T-cell (primary cell): ENCODE measurements around the gene SLC6A11. TPM values are rescaled to one million over a fixed set of nuclear protein-coding genes. Genes with fewer than 3 reads are reported as not detected.

Experiments used
- ATAC-seq, 4 experiments: fragments of 200-7000 bp in 3 of 4; fragments of 150-1000 bp in 1 of 4; cut with Tn5 transposase; replicated peaks in 1 of 4; 1 replicate in 3 of 4; 2 replicates in 1 of 4; pipeline ENCODE4 v1.10.0; 2021; ENCODE audit warnings: moderate library complexity in 3 of 4, mild to moderate bottlenecking in 2 of 4, moderate number of reproducible peaks in 1 of 4
- CTCF ChIA-PET, 2 donors: fragments of 300-600 bp; sonication (Branson Sonifier 250); formaldehyde crosslinking; loops; one replicate each; lab custom pipeline; 2022; ENCODE audit warnings: antibody characterized with exemption in 2 of 2; lab: Charles Lee
- POLR2A ChIA-PET, 2 donors: fragments of 300-600 bp; sonication (Branson Sonifier 250); formaldehyde crosslinking; loops; one replicate each; lab custom pipeline; 2022; ENCODE audit warnings: antibody characterized with exemption in 2 of 2; lab: Charles Lee
- DNase-seq, 35 experiments: peaks; one replicate each; pipeline versions ENCODE4 v3.0.0 to v3.0.0-alpha.2; 2013 to 2023
- H3K27ac ChIP-seq: one replicate; pipeline ENCODE4 v1.5.1; 2013; ENCODE audit warnings: low read length
- H3K27me3 ChIP-seq, 2 experiments: replicated peaks in 1 of 2; 1 replicate in 1 of 2; 2 replicates in 1 of 2; pipeline versions ENCODE4 v1.6.1 to v1.7.0; 2013; ENCODE audit warnings: low read length in 1 of 2, mixed read lengths in 1 of 2; ENCODE audit not compliant: control insufficient read depth in 2 of 2, insufficient read depth in 2 of 2; ENCODE audit errors: extremely low read depth in 1 of 2
- H3K36me3 ChIP-seq, 2 donors: 1 replicate in 1 of 2; 2 replicates in 1 of 2; pipeline versions ENCODE4 v1.6.1 to v1.7.0; 2013; ENCODE audit warnings: low read length in 1 of 2; ENCODE audit not compliant: control insufficient read depth in 2 of 2, insufficient read depth in 1 of 2; ENCODE audit errors: extremely low read depth in 1 of 2
- H3K4me1 ChIP-seq, 2 experiments: 1 replicate in 1 of 2; 2 replicates in 1 of 2; pipeline versions ENCODE4 v1.6.1 to v1.7.0; 2013; ENCODE audit warnings: low read length in 2 of 2, mixed read lengths in 1 of 2; ENCODE audit not compliant: insufficient read depth in 2 of 2, control insufficient read depth in 1 of 2; ENCODE audit errors: extremely low read depth in 1 of 2
- H3K4me3 ChIP-seq, 2 donors: 1 replicate in 1 of 2; 2 replicates in 1 of 2; pipeline versions ENCODE4 v1.5.1 to v1.7.0; 2013; ENCODE audit warnings: mild to moderate bottlenecking in 2 of 2, low read length in 1 of 2, moderate library complexity in 1 of 2; ENCODE audit not compliant: control insufficient read depth in 1 of 2; ENCODE audit errors: extremely low read depth in 1 of 2
- H3K9me3 ChIP-seq: 2 replicates; pipeline ENCODE4 v1.7.0; 2013
- H3K27ac Mint-ChIP-seq, 2 donors: one replicate each; pipeline ENCODE4 v1.8.0; 2020 to 2021; ENCODE audit warnings: mild to moderate bottlenecking in 2 of 2, mixed read lengths in 2 of 2
- H3K27me3 Mint-ChIP-seq, 2 donors: one replicate each; pipeline ENCODE4 v1.8.0; 2021 to 2022; ENCODE audit warnings: mixed read lengths in 2 of 2
- H3K36me3 Mint-ChIP-seq: one replicate; pipeline ENCODE4 v1.8.0; 2021; ENCODE audit warnings: mixed read lengths
- H3K4me1 Mint-ChIP-seq, 3 donors: one replicate each; pipeline ENCODE4 v1.8.0; 2020 to 2022; ENCODE audit warnings: mixed read lengths in 3 of 3, mild to moderate bottlenecking in 1 of 3
- H3K4me3 Mint-ChIP-seq, 3 donors: one replicate each; pipeline ENCODE4 v1.8.0; 2020 to 2022; ENCODE audit warnings: mild to moderate bottlenecking in 3 of 3, mixed read lengths in 3 of 3, moderate library complexity in 3 of 3
- H3K9me3 Mint-ChIP-seq, 3 donors: one replicate each; pipeline ENCODE4 v1.8.0; 2020 to 2022; ENCODE audit warnings: mixed read lengths in 3 of 3
- WGBS: methylation state at CpG from one replicate; pipeline ENCODE4 v1.1.5; 2013; ENCODE audit warnings: missing lambda C conversion rate; ENCODE audit not compliant: insufficient coverage; 5-methylcytosine and 5-hydroxymethylcytosine counted together
- total RNA-seq, 35 experiments: library from RNA in 6 of 35; stranded (reverse) in 6 of 35; fragments of 120-200 nt in 1 of 35; gene quantifications; one replicate each; pipeline versions ENCODE4 v1.2.1 to v1.2.4 and lab custom pipeline; 2013 to 2026

SLC6A11 gene
- total RNA-seq, 5 donors from 2014 or later (not counting 1 experiment from before 2014, with no cell fraction given), result not detected

DNA sequence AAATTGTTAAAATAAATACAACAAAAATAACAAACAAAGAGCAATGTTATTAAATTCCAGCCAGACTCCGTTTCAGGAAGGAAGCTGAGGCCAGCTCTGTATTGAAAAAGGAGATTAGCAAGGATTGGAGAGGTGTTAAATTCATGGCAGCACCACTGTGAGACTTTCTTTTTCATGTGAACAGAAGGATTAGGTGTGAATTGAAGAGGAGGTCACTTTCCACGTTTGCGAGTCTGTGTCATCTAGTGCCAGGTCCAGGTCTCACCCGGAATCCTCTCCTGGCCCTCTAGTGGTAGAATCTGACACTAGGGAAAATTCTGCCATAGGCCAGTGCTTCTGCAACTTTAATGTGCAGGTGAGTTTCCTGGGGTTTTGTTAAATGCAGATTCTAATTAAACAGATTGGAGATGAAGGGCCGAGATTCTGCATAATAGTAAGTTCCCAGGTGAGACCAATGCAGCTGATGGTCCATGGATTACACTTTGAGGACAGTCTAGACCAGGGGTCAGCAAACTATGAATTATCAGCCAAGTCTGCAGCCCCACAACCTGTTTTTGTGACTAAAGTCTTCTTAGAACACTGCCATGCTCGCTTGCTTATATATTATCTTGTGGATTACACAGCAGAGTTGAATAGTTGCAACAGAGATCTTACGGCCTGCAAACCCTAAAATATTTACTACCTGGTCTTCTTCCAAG is 167.3 kb downstream of the SLC6A11 start:
- ChIA-PET CTCF (no interaction called here), POLR2A (no interaction called here)
- 0% methylated on average over 3 of the region's 7 CpGs for WGBS
- Mint-ChIP-seq H3K4me1 (peaks cover 0 to 6% (median 0%) of the 10 kb centered on the region in 3 donors), H3K4me3 (no peak overlapping the region), H3K27me3 (peaks cover 15 to 18% of the 10 kb centered on the region in 2 donors), H3K36me3 (no peaks in the 10 kb centered on the region), H3K27ac (no peak overlapping the region), H3K9me3 (no peaks in the 10 kb centered on the region)
- peaks cover 0 to 12% of the 10 kb centered on the region in 2 experiments for H3K27me3 ChIP-seq
- H3K4me3 ChIP-seq, result no peak overlapping the region
- no peak overlapping the region for H3K27ac ChIP-seq
- H3K36me3 ChIP-seq, result no peaks in the 10 kb centered on the region
- ATAC-seq, result no peak
- no peaks in the 10 kb centered on the region for H3K4me1 ChIP-seq
- no peaks in the 10 kb centered on the region for H3K9me3 ChIP-seq
- peak in 1 of 35 experiments; percentile 23 for DNase-seq

DNA sequence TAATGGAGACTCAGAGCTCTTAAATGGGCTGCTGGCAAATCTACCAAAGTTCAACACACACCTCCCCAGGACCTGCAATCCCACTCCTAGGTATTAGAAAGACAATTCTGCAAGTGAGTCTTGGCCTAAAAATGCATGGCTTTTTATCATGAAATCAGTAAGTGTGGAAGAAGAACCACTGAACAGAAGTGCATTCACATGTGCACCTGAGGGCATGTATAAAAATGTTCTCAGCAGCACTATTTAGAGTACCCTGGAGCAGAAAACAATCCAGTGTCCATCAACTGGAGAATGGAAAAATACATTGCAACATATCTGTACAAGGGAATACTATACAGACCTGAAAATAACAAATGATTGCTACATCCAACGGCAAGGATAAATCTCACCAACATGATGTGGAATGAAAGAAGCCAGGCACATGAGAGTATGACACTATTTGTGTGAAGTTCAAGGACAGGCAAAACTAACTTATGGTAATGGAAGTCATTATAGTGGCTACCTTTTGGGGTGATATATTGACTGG is 168.4 kb downstream of the SLC6A11 start:
- H3K36me3 Mint-ChIP-seq, result no peaks in the 10 kb centered on the region
- no peak for DNase-seq
- H3K4me3 Mint-ChIP-seq, result no peak overlapping the region
- no peak overlapping the region for H3K4me3 ChIP-seq
- peaks cover 16 to 20% of the 10 kb centered on the region in 2 donors for H3K27me3 Mint-ChIP-seq
- H3K4me1 Mint-ChIP-seq, result peaks cover 0 to 6% (median 0%) of the 10 kb centered on the region in 3 donors
- no peaks in the 10 kb centered on the region for H3K36me3 ChIP-seq
- peaks cover 0 to 20% of the 10 kb centered on the region in 2 experiments for H3K27me3 ChIP-seq
- no peaks in the 10 kb centered on the region for H3K4me1 ChIP-seq
- ChIA-PET CTCF (no interaction called here), POLR2A (no interaction called here)
- no peak for ATAC-seq
- H3K27ac Mint-ChIP-seq, result no peak overlapping the region
- WGBS, result no CpG with 5 or more reads among the region's 1 CpG
- H3K9me3 ChIP-seq, result no peaks in the 10 kb centered on the region
- H3K27ac ChIP-seq, result no peak overlapping the region
- no peaks in the 10 kb centered on the region for H3K9me3 Mint-ChIP-seq

DNA sequence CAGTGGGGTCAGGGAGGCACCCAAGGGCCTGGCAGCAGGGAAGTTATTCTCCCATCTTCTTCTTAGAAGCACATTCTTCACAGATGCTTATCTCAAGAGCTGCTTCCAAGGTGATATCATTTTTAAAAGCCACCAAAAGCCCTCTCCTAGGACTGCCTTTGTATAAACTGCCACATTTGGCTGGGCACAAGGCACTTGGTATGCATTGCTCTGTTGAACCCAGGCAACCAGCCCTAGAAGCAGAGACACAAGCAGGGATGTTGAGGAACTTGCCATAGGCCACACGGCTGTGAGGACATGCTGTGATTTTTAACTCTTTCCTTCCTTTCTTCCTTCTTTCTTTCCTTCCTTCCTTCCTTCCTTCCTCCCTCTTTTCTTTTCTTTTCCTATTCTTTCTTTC is 169.2 kb downstream of the SLC6A11 start:
- H3K4me1 Mint-ChIP-seq, result peaks cover 0 to 6% (median 0%) of the 10 kb centered on the region in 3 donors
- peaks cover 5 to 16% of the 10 kb centered on the region in 2 experiments for H3K27me3 ChIP-seq
- H3K4me1 ChIP-seq, result no peaks in the 10 kb centered on the region
- CTCF ChIA-PET, result no interaction called here
- H3K36me3 ChIP-seq, result no peaks in the 10 kb centered on the region
- no peaks in the 10 kb centered on the region for H3K36me3 Mint-ChIP-seq
- POLR2A ChIA-PET, result no interaction called here
- peaks cover 16 to 22% of the 10 kb centered on the region in 2 donors for H3K27me3 Mint-ChIP-seq
- ATAC-seq (no peak), DNase-seq (no peak)
- 57% methylated on average over 1 of the region's 1 CpG for WGBS
- H3K27ac Mint-ChIP-seq, result no peak overlapping the region
- no peak overlapping the region for H3K4me3 ChIP-seq
- no peak overlapping the region for H3K4me3 Mint-ChIP-seq
- no peaks in the 10 kb centered on the region for H3K9me3 Mint-ChIP-seq
- no peak overlapping the region for H3K27ac ChIP-seq
- no peaks in the 10 kb centered on the region for H3K9me3 ChIP-seq

DNA sequence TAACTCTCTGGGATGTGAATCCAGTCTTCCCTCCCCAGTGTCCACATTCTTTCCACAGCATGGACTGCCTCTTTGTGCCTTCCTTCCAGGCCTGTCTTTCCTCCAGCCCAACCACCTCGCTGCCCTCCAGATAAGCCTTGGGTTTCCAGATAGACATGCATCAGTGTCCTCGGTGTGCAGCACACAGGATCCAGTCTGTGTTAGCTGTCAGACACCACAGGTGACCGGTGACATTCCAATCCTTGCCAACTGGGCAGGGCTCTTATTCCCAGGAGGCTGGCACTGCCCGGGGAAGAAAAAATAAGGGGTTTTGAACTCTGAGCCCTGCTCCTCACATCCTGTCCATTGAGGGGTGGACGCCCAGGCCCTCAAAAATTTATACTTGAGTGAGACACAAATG is 170.6 kb downstream of the SLC6A11 start:
- ChIA-PET POLR2A (no interaction called here), CTCF (no interaction called here)
- Mint-ChIP-seq H3K9me3 (no peaks in the 10 kb centered on the region), H3K27me3 (peaks cover 21 to 30% of the 10 kb centered on the region in 2 donors), H3K27ac (no peak overlapping the region), H3K4me3 (no peak overlapping the region), H3K36me3 (no peaks in the 10 kb centered on the region), H3K4me1 (peaks cover 0 to 6% (median 2%) of the 10 kb centered on the region in 3 donors)
- Histone ChIP-seq H3K36me3 (no peaks in the 10 kb centered on the region), H3K4me1 (no peaks in the 10 kb centered on the region), H3K9me3 (no peaks in the 10 kb centered on the region), H3K27ac (no peak overlapping the region), H3K4me3 (no peak overlapping the region), H3K27me3 (peaks cover 14 to 18% of the 10 kb centered on the region in 2 experiments)
- WGBS, result 76% methylated on average over 3 of the region's 5 CpGs
- DNase-seq, result no peak
- no peak for ATAC-seq

DNA sequence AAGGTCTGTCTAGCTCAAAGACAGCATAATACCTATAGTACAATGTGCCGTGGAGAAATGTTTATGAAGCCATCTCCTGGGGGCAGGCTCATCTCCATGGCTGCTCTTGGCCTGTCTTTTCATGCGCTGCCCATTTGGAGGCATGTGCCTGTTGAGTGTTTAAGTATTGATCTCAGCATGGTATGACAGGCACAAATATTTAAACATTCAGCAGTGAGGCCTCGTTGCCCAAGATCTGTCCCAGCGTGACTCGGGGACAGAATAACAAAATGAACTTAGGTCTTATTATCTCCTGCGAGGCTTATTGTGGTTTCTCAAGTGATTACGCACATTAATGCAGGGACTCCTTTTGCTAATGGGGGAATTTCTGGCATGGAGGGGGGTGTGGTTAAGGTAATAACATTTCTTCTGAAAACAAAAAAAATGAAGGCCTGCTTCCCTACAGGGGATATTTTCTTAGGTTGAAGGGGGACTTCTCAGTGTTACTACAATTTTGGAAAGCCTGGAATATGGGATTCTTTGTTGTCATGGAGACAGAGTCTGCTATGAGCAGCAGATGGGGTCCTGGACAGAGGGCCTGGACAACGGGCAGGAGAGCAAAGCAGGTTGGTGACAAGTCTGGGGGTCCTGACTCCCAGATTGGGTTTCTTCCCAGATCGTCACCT is 172.1 kb downstream of the SLC6A11 start:
- Mint-ChIP-seq H3K27ac (no peak overlapping the region), H3K9me3 (no peaks in the 10 kb centered on the region), H3K36me3 (no peaks in the 10 kb centered on the region), H3K4me3 (no peak overlapping the region), H3K27me3 (peaks cover 26 to 39% of the 10 kb centered on the region in 2 donors), H3K4me1 (peaks cover 6 to 7% (median 6%) of the 10 kb centered on the region in 3 donors)
- DNase-seq (no peak), ATAC-seq (no peak)
- H3K4me3 ChIP-seq, result no peak overlapping the region
- peaks cover 0 to 8% of the 10 kb centered on the region in 2 experiments for H3K4me1 ChIP-seq
- POLR2A ChIA-PET, result interaction anchor here in 1 of 2 donors (0.6 kb wide), 1 partner anchor 262 kb away, joined by 3 read pairs; no protein-coding TSS in a partner anchor
- H3K9me3 ChIP-seq, result no peaks in the 10 kb centered on the region
- H3K27ac ChIP-seq, result no peak overlapping the region
- CTCF ChIA-PET, result no interaction called here
- no peaks in the 10 kb centered on the region for H3K36me3 ChIP-seq
- H3K27me3 ChIP-seq, result peaks cover 17 to 29% of the 10 kb centered on the region in 2 experiments
- WGBS, result 72% methylated on average over 5 of the region's 9 CpGs

DNA sequence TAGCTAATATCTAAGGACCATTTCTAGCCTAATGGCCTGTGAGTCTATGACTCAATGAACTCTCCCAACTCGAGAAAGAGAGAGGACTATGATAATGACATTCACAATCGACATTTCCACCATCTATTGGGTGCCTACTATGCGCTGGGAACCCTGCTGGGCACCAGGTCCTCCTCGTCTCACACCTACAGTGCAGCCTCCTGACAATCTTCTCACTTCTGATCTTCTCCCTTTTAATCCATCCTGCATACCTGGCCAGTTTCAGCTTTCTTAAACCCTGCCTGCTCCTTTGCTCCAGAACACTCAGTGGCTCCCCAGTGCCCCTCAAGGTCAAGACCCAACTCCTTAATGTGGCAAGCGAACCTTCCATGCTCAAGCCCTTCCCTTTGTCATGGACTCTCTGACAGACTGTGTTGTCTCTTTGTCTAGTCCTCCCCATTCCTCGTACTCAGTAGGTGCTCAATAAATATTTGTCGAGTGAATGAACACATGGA is 173.0 kb downstream of the SLC6A11 start:
- ChIA-PET CTCF (no interaction called here), POLR2A (no interaction called here)
- no peaks in the 10 kb centered on the region for H3K9me3 ChIP-seq
- peaks cover 22 to 37% of the 10 kb centered on the region in 2 experiments for H3K27me3 ChIP-seq
- no peak for ATAC-seq
- peaks cover 26 to 46% of the 10 kb centered on the region in 2 donors for H3K27me3 Mint-ChIP-seq
- no peak overlapping the region for H3K4me3 Mint-ChIP-seq
- no peaks in the 10 kb centered on the region for H3K36me3 Mint-ChIP-seq
- 54% methylated on average over 4 of the region's 7 CpGs for WGBS
- no peak for DNase-seq
- no peak overlapping the region for H3K27ac Mint-ChIP-seq
- H3K4me1 Mint-ChIP-seq, result peaks cover 6 to 10% (median 7%) of the 10 kb centered on the region in 3 donors
- no peaks in the 10 kb centered on the region for H3K9me3 Mint-ChIP-seq
- H3K4me3 ChIP-seq, result no peak overlapping the region
- no peak overlapping the region for H3K27ac ChIP-seq
- H3K36me3 ChIP-seq, result no peaks in the 10 kb centered on the region
- peaks cover 0 to 9% of the 10 kb centered on the region in 2 experiments for H3K4me1 ChIP-seq
